H1 (cell line): ENCODE results near the gene RAD51B. TPM values are rescaled to one million over a fixed set of nuclear protein-coding genes. Genes with fewer than 3 reads are reported as not detected.
A peak's percentile ranks its signal among the peaks of the same experiment; 100 is the strongest.

Source experiments
- CTCF ChIA-PET: fragments of 300-600 bp; sonication (Branson Sonifier 250); formaldehyde crosslinking; loops from one replicate; lab custom pipeline; 2021; ENCODE audit not compliant: partially characterized antibody; lab: Charles Lee
- POLR2A ChIA-PET: fragments of 300-600 bp; sonication (Branson Sonifier 250); formaldehyde crosslinking; loops from one replicate; lab custom pipeline; 2021; ENCODE audit warnings: inconsistent platforms; ENCODE audit not compliant: partially characterized antibody; lab: Charles Lee
- DNase-seq, 2 experiments: peaks; one replicate each; pipeline versions ENCODE4 v3.0.0 to v3.0.0-alpha.2; 2010 to 2022; ENCODE audit warnings: low spot score in 2 of 2, low read depth in 1 of 2, mixed read lengths in 1 of 2
- FAIRE-seq: peaks from 2 replicates; lab custom pipeline; 2011; peaks lifted over from hg19 to GRCh38; lab: Jason Lieb, UNC
- H2AFZ ChIP-seq: 2 replicates; pipeline ENCODE4 v1.8.1; 2012; ENCODE audit warnings: low read length, inconsistent platforms
- H2AK5ac ChIP-seq: 2 replicates; pipeline ENCODE4 v1.6.1; 2013; ENCODE audit warnings: low read depth, low read length
- H2BK120ac ChIP-seq: replicated peaks from 2 replicates; pipeline ENCODE3; 2013; ENCODE audit warnings: low read depth, low read length, inconsistent platforms
- H2BK12ac ChIP-seq: 2 replicates; pipeline ENCODE4 v1.6.1; 2013; ENCODE audit warnings: low read depth, low read length
- H2BK15ac ChIP-seq: 2 replicates; pipeline ENCODE4 v1.6.1; 2013; ENCODE audit warnings: low read length
- H2BK20ac ChIP-seq: 2 replicates; pipeline ENCODE4 v1.6.1; 2013; ENCODE audit warnings: low read length
- H2BK5ac ChIP-seq: 2 replicates; pipeline ENCODE4 v1.6.1; 2013; ENCODE audit warnings: low read depth, low read length
- H3K14ac ChIP-seq: 2 replicates; pipeline ENCODE4 v1.6.1; 2013; ENCODE audit warnings: inconsistent platforms; ENCODE audit not compliant: insufficient read length
- H3K18ac ChIP-seq: 2 replicates; pipeline ENCODE4 v1.6.1; 2013; ENCODE audit warnings: low read length; ENCODE audit errors: extremely low read depth
- H3K23ac ChIP-seq: 2 replicates; pipeline ENCODE4 v1.6.1; 2013; ENCODE audit warnings: inconsistent platforms; ENCODE audit not compliant: insufficient read length
- H3K23me2 ChIP-seq: 2 replicates; pipeline ENCODE4 v1.6.1; 2013; ENCODE audit warnings: low read depth, low read length
- H3K27ac ChIP-seq: 2 replicates; pipeline ENCODE4 v1.6.1; 2011; ENCODE audit warnings: low read depth, low read length, inconsistent platforms
- H3K27me3 ChIP-seq, 4 experiments: replicated peaks in 1 of 4; 1 replicate in 1 of 4; 2 replicates in 3 of 4; pipeline versions ENCODE4 v1.6.1 to v1.8.1; 2011 to 2013; ENCODE audit warnings: low read length in 3 of 4, mild to moderate bottlenecking in 3 of 4, inconsistent platforms in 2 of 4, mixed read lengths in 2 of 4, moderate library complexity in 1 of 4; ENCODE audit not compliant: control insufficient read depth in 3 of 4, insufficient read depth in 3 of 4; ENCODE audit errors: extremely low read depth in 1 of 4
- H3K36me3 ChIP-seq, 4 experiments: 2 replicates each; pipeline versions ENCODE4 v1.6.1 to v1.8.1; 2011 to 2013; ENCODE audit warnings: mild to moderate bottlenecking in 4 of 4, low read length in 3 of 4, moderate library complexity in 2 of 4, control low read depth in 1 of 4, inconsistent platforms in 1 of 4; ENCODE audit not compliant: insufficient read depth in 4 of 4, control insufficient read depth in 2 of 4
- H3K4ac ChIP-seq: replicated peaks from 2 replicates; pipeline ENCODE3; 2013; ENCODE audit warnings: low read length, low read depth, mixed read lengths, inconsistent platforms; ENCODE audit not compliant: insufficient read length
- H3K4me1 ChIP-seq, 4 experiments: replicated peaks in 1 of 4; 1 replicate in 1 of 4; 2 replicates in 3 of 4; pipeline versions ENCODE4 v1.6.1 to v1.8.1; 2011 to 2013; ENCODE audit warnings: low read length in 3 of 4, inconsistent platforms in 2 of 4, mixed read lengths in 1 of 4; ENCODE audit not compliant: insufficient read depth in 4 of 4, control insufficient read depth in 3 of 4
- H3K4me2 ChIP-seq, 2 experiments: 2 replicates each; pipeline versions ENCODE4 v1.6.1 to v1.8.1; 2011 to 2013; ENCODE audit warnings: low read depth in 2 of 2, low read length in 2 of 2, control low read depth in 1 of 2, inconsistent platforms in 1 of 2, mild to moderate bottlenecking in 1 of 2; ENCODE audit not compliant: insufficient read depth in 1 of 2
- H3K4me3 ChIP-seq, 4 experiments: fragments of 200-600, 300-600 bp in 1 of 4; sonication (generic), shearing (Covaris generic), sonication (Bioruptor Twin) in 1 of 4; 2 replicates each; pipeline versions ENCODE4 v1.5.1 to v1.8.1; 2011 to 2016; ENCODE audit warnings: low read length in 4 of 4, low read depth in 3 of 4, control low read depth in 2 of 4, inconsistent platforms in 2 of 4, mild to moderate bottlenecking in 2 of 4, mixed read lengths in 1 of 4, moderate library complexity in 1 of 4; ENCODE audit not compliant: insufficient read depth in 2 of 4; ENCODE audit errors: extremely low read depth in 1 of 4
- H3K56ac ChIP-seq: replicated peaks from 2 replicates; pipeline ENCODE3; 2013; ENCODE audit warnings: low read depth, mild to moderate bottlenecking, mixed read lengths, low read length, inconsistent platforms; ENCODE audit not compliant: insufficient read length
- H3K79me1 ChIP-seq: 2 replicates; pipeline ENCODE4 v1.6.1; 2013; ENCODE audit warnings: low read depth, low read length, control low read depth
- H3K79me2 ChIP-seq, 2 experiments: 2 replicates each; pipeline versions ENCODE4 v1.6.1 to v1.8.1; 2012 to 2013; ENCODE audit warnings: low read length in 2 of 2, mild to moderate bottlenecking in 2 of 2, inconsistent platforms in 1 of 2; ENCODE audit not compliant: insufficient read depth in 2 of 2, control insufficient read depth in 1 of 2
- H3K9ac ChIP-seq, 4 experiments: replicated peaks in 1 of 4; 1 replicate in 1 of 4; 2 replicates in 3 of 4; pipeline versions ENCODE4 v1.6.1 to v1.8.1; 2011 to 2013; ENCODE audit warnings: low read depth in 3 of 4, low read length in 3 of 4, control low read depth in 2 of 4, mild to moderate bottlenecking in 2 of 4, moderate library complexity in 2 of 4, inconsistent platforms in 1 of 4; ENCODE audit errors: extremely low read depth in 1 of 4
- H3K9me3 ChIP-seq, 2 experiments: 2 replicates each; pipeline versions ENCODE4 v1.6.1 to v1.8.1; 2012 to 2013; ENCODE audit warnings: mild to moderate bottlenecking in 2 of 2, moderate library complexity in 2 of 2, control low read depth in 1 of 2, inconsistent platforms in 1 of 2, low read depth in 1 of 2, low read length in 1 of 2, mixed read lengths in 1 of 2; ENCODE audit not compliant: insufficient read depth in 2 of 2
- H4K20me1 ChIP-seq, 2 experiments: replicated peaks in 1 of 2; 2 replicates each; pipeline versions ENCODE3 to v1.8.1; 2011 to 2013; ENCODE audit warnings: inconsistent platforms in 2 of 2, low read length in 2 of 2, mild to moderate bottlenecking in 1 of 2; ENCODE audit not compliant: insufficient read depth in 2 of 2, control insufficient read depth in 1 of 2
- H4K5ac ChIP-seq: 2 replicates; pipeline ENCODE4 v1.6.1; 2013; ENCODE audit warnings: low read length, low read depth, mixed read lengths, inconsistent platforms; ENCODE audit not compliant: insufficient read length
- H4K8ac ChIP-seq: 2 replicates; pipeline ENCODE4 v1.8.0; 2013; ENCODE audit warnings: mild to moderate bottlenecking, moderate library complexity, low read length, inconsistent platforms; ENCODE audit not compliant: insufficient read depth; ENCODE audit errors: extremely low read depth
- H4K91ac ChIP-seq: replicated peaks from 2 replicates; pipeline ENCODE3; 2013; ENCODE audit warnings: low read length, mixed read lengths, inconsistent platforms; ENCODE audit not compliant: insufficient read length
- BCL11A ChIP-seq, 2 experiments: IDR thresholded peaks; one replicate each; pipeline ENCODE4 v1.6.1; 2011; ENCODE audit warnings: low read depth in 2 of 2, low read length in 2 of 2, mild to moderate bottlenecking in 2 of 2
- CBX8 ChIP-seq: fragments of 300-800, 300-1000 bp; sonication (generic); IDR thresholded peaks from 2 replicates; pipeline ENCODE4 v1.7.1; 2016; ENCODE audit warnings: low read depth, low read length, borderline replicate concordance
- CTBP2 ChIP-seq: IDR thresholded peaks from 2 replicates; pipeline ENCODE4 v1.7.0; 2011; ENCODE audit warnings: borderline replicate concordance, mild to moderate bottlenecking, moderate library complexity, mixed read lengths, low read length; ENCODE audit not compliant: insufficient read depth, insufficient read length
- EGR1 ChIP-seq: IDR thresholded peaks from 2 replicates; pipeline ENCODE4 v1.6.1; 2011; ENCODE audit warnings: low read depth, low read length, borderline replicate concordance
- EZH2 ChIP-seq: fragments of 200-600 bp; sonication (generic); IDR thresholded peaks from 2 replicates; pipeline ENCODE4 v1.7.1; 2012; ENCODE audit warnings: low read depth, mild to moderate bottlenecking, moderate library complexity, low read length, inconsistent platforms; ENCODE audit not compliant: severe bottlenecking
- HDAC2 ChIP-seq, 2 experiments: fragments of 300-600 bp in 1 of 2; sonication (generic) in 1 of 2; IDR thresholded peaks; 2 replicates each; pipeline ENCODE4 v1.6.1; 2011 to 2012; ENCODE audit warnings: low read depth in 2 of 2, low read length in 2 of 2, mild to moderate bottlenecking in 2 of 2, moderate library complexity in 2 of 2, borderline replicate concordance in 1 of 2, inconsistent platforms in 1 of 2
- NRF1 ChIP-seq: IDR thresholded peaks from 2 replicates; pipeline ENCODE4 v1.6.1; 2011; ENCODE audit warnings: mild to moderate bottlenecking, low read depth, low read length, improper control_type of control experiment
- POLR2A ChIP-seq, 2 experiments: IDR thresholded peaks; 1 replicate in 1 of 2; 2 replicates in 1 of 2; pipeline ENCODE4 v1.6.1; 2011; ENCODE audit warnings: low read depth in 2 of 2, low read length in 2 of 2, mild to moderate bottlenecking in 2 of 2; ENCODE audit errors: control extremely low read depth in 1 of 2
- POU5F1 ChIP-seq: IDR thresholded peaks from 2 replicates; pipeline ENCODE4 v1.6.1; 2011; ENCODE audit warnings: low read depth, mild to moderate bottlenecking, low read length, moderate library complexity
- SAP30 ChIP-seq: fragments of 300-600 bp; sonication (generic); IDR thresholded peaks from 2 replicates; pipeline ENCODE4 v1.7.1; 2012; ENCODE audit warnings: low read length, moderate library complexity, mild to moderate bottlenecking, inconsistent platforms; ENCODE audit not compliant: insufficient read depth, insufficient replicate concordance
- SIRT6 ChIP-seq: IDR thresholded peaks from one replicate; pipeline ENCODE4 v1.7.1; 2012; ENCODE audit warnings: low read length, inconsistent platforms
- SP2 ChIP-seq: IDR thresholded peaks from 2 replicates; pipeline ENCODE4 v1.6.1; 2012; ENCODE audit warnings: mild to moderate bottlenecking, low read length, inconsistent platforms
- YY1 ChIP-seq: IDR thresholded peaks from 2 replicates; pipeline ENCODE4 v1.6.1; 2011; ENCODE audit warnings: low read depth, mild to moderate bottlenecking, low read length
- WGBS, 2 experiments: shearing (Covaris generic) in 1 of 2; methylation state at CpG; one replicate each; pipeline versions ENCODE4 v1.1.6 to v1.1.7; 2013 to 2015; ENCODE audit warnings: low lambda C conversion rate in 2 of 2, mixed read lengths in 2 of 2, inconsistent platforms in 1 of 2, low coverage in 1 of 2, missing lambda C conversion rate in 1 of 2; ENCODE audit not compliant: insufficient replicate concordance in 2 of 2, insufficient coverage in 1 of 2, insufficient read length in 1 of 2; ENCODE audit errors: extremely low coverage in 1 of 2, missing lambda C conversion rate in 1 of 2; 5-methylcytosine and 5-hydroxymethylcytosine counted together
- polyA plus RNA-seq, 7 experiments: library from polyadenylated mRNA; depleted of rRNA in 3 of 7; stranded (reverse) in 5 of 7; unstranded in 2 of 7; fragments of >200 nt in 5 of 7; fragments of 200-250 nt in 2 of 7; gene quantifications; 1 replicate in 5 of 7; 2 replicates in 1 of 7; 4 replicates in 1 of 7; pipeline versions ENCODE4 v1.2.1 to v1.2.3, GENCODE V29; 2011 to 2013; ENCODE audit warnings: missing spikeins in 2 of 7, mixed read lengths in 2 of 7
- total RNA-seq: library from RNA; stranded (reverse); fragmentation: NEBNext Ultra II Directional; extraction: Animal tissue kit (Norgen Biotek cat#: 25700); gene quantifications from 2 replicates; pipeline ENCODE4 v1.2.1, GENCODE V29; 2021

Gene RAD51B
- total and polyA plus RNA-seq, 2 of the 8 experiments (the other 6 are each of a cell fraction or from before 2014, with no cell fraction given), result 3.9 to 14.9 TPM

DNA sequence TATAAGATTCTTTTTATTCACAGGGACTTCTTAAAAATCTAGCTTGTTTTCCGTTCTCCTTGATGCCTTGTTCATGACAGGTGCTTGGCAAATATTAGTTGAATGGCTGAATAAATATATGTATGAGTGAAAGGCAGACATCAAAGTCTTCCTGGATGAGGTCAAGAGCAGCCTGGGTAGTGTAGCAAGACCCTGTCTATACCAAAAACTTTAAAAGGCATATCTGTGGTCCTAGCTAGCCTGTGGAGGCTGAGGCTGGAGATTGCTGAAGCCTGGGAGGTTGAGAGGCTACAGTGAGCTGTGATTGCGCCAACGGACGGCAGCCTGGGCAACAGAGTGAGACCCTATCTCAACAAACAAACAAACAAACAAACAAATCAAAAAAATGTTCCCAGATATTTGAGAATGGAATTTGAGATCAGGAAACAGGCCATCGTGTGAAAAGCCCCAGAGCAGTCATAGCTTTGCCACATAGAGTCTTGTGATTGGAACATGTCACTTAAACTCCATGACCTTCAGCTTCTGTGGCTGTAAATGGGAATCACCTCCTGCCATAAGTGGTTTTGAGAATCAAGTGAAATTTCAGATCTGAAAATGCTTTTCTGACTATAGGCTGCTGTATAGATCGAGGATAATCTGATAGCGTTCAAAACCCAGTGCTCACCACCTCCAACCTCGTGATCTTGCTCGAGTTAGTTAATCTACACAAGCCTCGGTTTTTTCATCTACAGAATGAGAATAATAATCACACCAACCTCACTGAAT lies 908.9 kb downstream of the RAD51B start:
- Histone ChIP-seq H2BK15ac (peak overlapping the region; percentile 20; the same call in 1 of the 2 replicates), H3K23me2 (no peaks in the 10 kb centered on the region; the same call in 1 of the 2 replicates), H4K91ac (no peak overlapping the region), H3K56ac (no peak overlapping the region), H3K4me3 (no peak overlapping the region), H2BK120ac (no peak overlapping the region), H3K23ac (no peak overlapping the region), H4K8ac (no peak overlapping the region), H3K4ac (no peak overlapping the region), H3K79me1 (no peaks in the 10 kb centered on the region), H3K27me3 (no peaks in the 10 kb centered on the region), H3K9ac (no peak overlapping the region), H3K18ac (no peak overlapping the region), H2BK20ac (no peak overlapping the region), H4K20me1 (no peaks in the 10 kb centered on the region), H2BK5ac (no peak overlapping the region), H3K4me2 (no peak overlapping the region), H3K27ac (no peak overlapping the region), H3K79me2 (no peaks in the 10 kb centered on the region), H3K9me3 (no peaks in the 10 kb centered on the region), H3K14ac (no peak overlapping the region), H2AK5ac (no peak overlapping the region), H3K36me3 (no peaks in the 10 kb centered on the region), H4K5ac (no peak overlapping the region), H2BK12ac (no peak overlapping the region), H3K4me1 (peaks cover 6 to 15% (median 10%) of the 10 kb centered on the region in 4 experiments; a peak in 6 of 7 replicates), H2AFZ (no peak overlapping the region)
- ChIA-PET CTCF (interaction anchor here (1.3 to 5.8 kb wide), 6 partner anchors 11 to 795 kb away, joined by 3 to 50 read pairs (median 4); no protein-coding TSS in a partner anchor), POLR2A (interaction anchor here (1.0 kb wide), 1 partner anchor 65 kb away, joined by 5 read pairs; the partner anchor contains the start of gene ZFP36L1)
- no peak for FAIRE-seq
- WGBS, 2 experiments, result 91% methylated on average over 10 of the region's 10 CpGs; no CpG with 5 or more reads in 1 of the 2 experiments
- no peak for DNase-seq
- TF ChIP-seq SP2, result no peak
- no peak for TF ChIP-seq EGR1
- TF ChIP-seq CBX8, result no peak
- TF ChIP-seq BCL11A (IDR thresholded peaks at IDR 0.05; ENCODE audit: low read depth in 2 of 2, low read length in 2 of 2), result no peak
- no peak for TF ChIP-seq YY1
- TF ChIP-seq POLR2A (IDR thresholded peaks at IDR 0.05; ENCODE audit: control extremely low read depth in 1 of 2, low read depth in 2 of 2, low read length in 2 of 2), result no peak
- TF ChIP-seq EZH2, result no peak
- TF ChIP-seq POU5F1, result no peak
- no peak for TF ChIP-seq NRF1
- no peak for TF ChIP-seq SIRT6
- TF ChIP-seq SAP30, result no peak
- TF ChIP-seq HDAC2 (IDR thresholded peaks at IDR 0.05; ENCODE audit: borderline replicate concordance in 1 of 2, low read depth in 2 of 2, low read length in 2 of 2), result no peak
- TF ChIP-seq CTBP2, result no peak
